ENCODE results near the gene SWSAP1.

The SWSAP1 gene

GRCh38 chr19:11356676-11357550 is 17.6 kb upstream of the SWSAP1 start:
- H3K4me3 ChIP-seq (ENCODE audit: low read length): no peak overlapping the region
- H3K27me3 ChIP-seq (ENCODE audit: insufficient read depth, low read length): peaks cover 47% of the 10 kb centered on the region
- no peaks in the 10 kb centered on the region for H3K9me3 ChIP-seq (ENCODE audit: insufficient read depth, low read depth, low read length)
- H3K27ac ChIP-seq (ENCODE audit: low read length): no peak overlapping the region
- H3K36me3 ChIP-seq (ENCODE audit: insufficient read depth, low read depth, low read length): no peaks in the 10 kb centered on the region
- H3K4me1 ChIP-seq (ENCODE audit: insufficient read depth, low read length): peaks cover 5% of the 10 kb centered on the region; the same call in 1 of the 2 replicates
- H3K9ac ChIP-seq (ENCODE audit: low read depth, low read length): no peak overlapping the region

GRCh38 chr19:11359421-11359820 is 15.0 kb upstream of the SWSAP1 start:
- H3K9me3 ChIP-seq (ENCODE audit: insufficient read depth, low read depth, low read length): no peaks in the 10 kb centered on the region
- peaks cover 47% of the 10 kb centered on the region for H3K27me3 ChIP-seq (ENCODE audit: insufficient read depth, low read length)
- H3K27ac ChIP-seq (ENCODE audit: low read length): no peak overlapping the region
- H3K9ac ChIP-seq (ENCODE audit: low read depth, low read length): no peak overlapping the region
- no peak overlapping the region for H3K4me3 ChIP-seq (ENCODE audit: low read length)
- H3K36me3 ChIP-seq (ENCODE audit: insufficient read depth, low read depth, low read length): no peaks in the 10 kb centered on the region
- peaks cover 5% of the 10 kb centered on the region; the same call in 1 of the 2 replicates for H3K4me1 ChIP-seq (ENCODE audit: insufficient read depth, low read length)

GRCh38 chr19:11361037-11361770 is 13.3 kb upstream of the SWSAP1 start:
- H3K36me3 ChIP-seq (ENCODE audit: insufficient read depth, low read depth, low read length): no peaks in the 10 kb centered on the region
- peaks cover 2% of the 10 kb centered on the region; the same call in 1 of the 2 replicates for H3K4me1 ChIP-seq (ENCODE audit: insufficient read depth, low read length)
- peak overlapping the region; percentile 53 for H3K4me3 ChIP-seq (ENCODE audit: low read length)
- peaks cover 41% of the 10 kb centered on the region for H3K27me3 ChIP-seq (ENCODE audit: insufficient read depth, low read length)
- peak overlapping the region; percentile 2; the same call in 1 of the 2 replicates for H3K9ac ChIP-seq (ENCODE audit: low read depth, low read length)
- no peaks in the 10 kb centered on the region for H3K9me3 ChIP-seq (ENCODE audit: insufficient read depth, low read depth, low read length)
- no peak overlapping the region for H3K27ac ChIP-seq (ENCODE audit: low read length)

GRCh38 chr19:11361771-11362731 is 12.4 kb upstream of the SWSAP1 start:
- Histone ChIP-seq H3K36me3 (ENCODE audit: insufficient read depth, low read depth, low read length) (no peaks in the 10 kb centered on the region), H3K27ac (ENCODE audit: low read length) (no peak overlapping the region), H3K4me3 (ENCODE audit: low read length) (peak overlapping the region; percentile 53; the same call in 1 of the 2 replicates), H3K27me3 (ENCODE audit: insufficient read depth, low read length) (peaks cover 34% of the 10 kb centered on the region), H3K9ac (ENCODE audit: low read depth, low read length) (no peak overlapping the region), H3K4me1 (ENCODE audit: insufficient read depth, low read length) (peaks cover 2% of the 10 kb centered on the region; the same call in 1 of the 2 replicates), H3K9me3 (ENCODE audit: insufficient read depth, low read depth, low read length) (no peaks in the 10 kb centered on the region)

- H3K36me3 ChIP-seq (ENCODE audit: insufficient read depth, low read depth, low read length): no peaks in the 10 kb centered on the region
- H3K9me3 ChIP-seq (ENCODE audit: insufficient read depth, low read depth, low read length): no peaks in the 10 kb centered on the region
- H3K27ac ChIP-seq (ENCODE audit: low read length): no peak overlapping the region
- H3K4me1 ChIP-seq (ENCODE audit: insufficient read depth, low read length): peaks cover 2% of the 10 kb centered on the region; the same call in 1 of the 2 replicates
- no peak overlapping the region for H3K9ac ChIP-seq (ENCODE audit: low read depth, low read length)
- peaks cover 19% of the 10 kb centered on the region for H3K27me3 ChIP-seq (ENCODE audit: insufficient read depth, low read length)
- no peak overlapping the region for H3K4me3 ChIP-seq (ENCODE audit: low read length)
Observed at GRCh38 chr19:11363881-11364280, 10.6 kb upstream of the SWSAP1 start.

GRCh38 chr19:11364296-11364904 is 10.1 kb upstream of the SWSAP1 start:
- H3K27me3 ChIP-seq (ENCODE audit: insufficient read depth, low read length): peaks cover 14% of the 10 kb centered on the region; the same call in 1 of the 2 replicates
- peaks cover 2% of the 10 kb centered on the region; the same call in 1 of the 2 replicates for H3K4me1 ChIP-seq (ENCODE audit: insufficient read depth, low read length)
- H3K9ac ChIP-seq (ENCODE audit: low read depth, low read length): no peak overlapping the region
- H3K9me3 ChIP-seq (ENCODE audit: insufficient read depth, low read depth, low read length): no peaks in the 10 kb centered on the region
- no peak overlapping the region for H3K27ac ChIP-seq (ENCODE audit: low read length)
- no peaks in the 10 kb centered on the region for H3K36me3 ChIP-seq (ENCODE audit: insufficient read depth, low read depth, low read length)
- no peak overlapping the region for H3K4me3 ChIP-seq (ENCODE audit: low read length)

- H3K4me3 ChIP-seq (ENCODE audit: low read length): no peak overlapping the region
- H3K27me3 ChIP-seq (ENCODE audit: insufficient read depth, low read length): peaks cover 10% of the 10 kb centered on the region; the same call in 1 of the 2 replicates
- no peak overlapping the region for H3K9ac ChIP-seq (ENCODE audit: low read depth, low read length)
- H3K4me1 ChIP-seq (ENCODE audit: insufficient read depth, low read length): peaks cover 2% of the 10 kb centered on the region; the same call in 1 of the 2 replicates
- H3K9me3 ChIP-seq (ENCODE audit: insufficient read depth, low read depth, low read length): no peaks in the 10 kb centered on the region
- no peak overlapping the region for H3K27ac ChIP-seq (ENCODE audit: low read length)
- H3K36me3 ChIP-seq (ENCODE audit: insufficient read depth, low read depth, low read length): no peaks in the 10 kb centered on the region
Observed at GRCh38 chr19:11364935-11365334, 9.5 kb upstream of the SWSAP1 start.

GRCh38 chr19:11365557-11366117 is 8.8 kb upstream of the SWSAP1 start:
- no peak overlapping the region for H3K9ac ChIP-seq (ENCODE audit: low read depth, low read length)
- no peak overlapping the region for H3K27ac ChIP-seq (ENCODE audit: low read length)
- no peaks in the 10 kb centered on the region for H3K36me3 ChIP-seq (ENCODE audit: insufficient read depth, low read depth, low read length)
- H3K4me3 ChIP-seq (ENCODE audit: low read length): no peak overlapping the region
- H3K27me3 ChIP-seq (ENCODE audit: insufficient read depth, low read length): peaks cover 6% of the 10 kb centered on the region; the same call in 1 of the 2 replicates
- no peaks in the 10 kb centered on the region for H3K9me3 ChIP-seq (ENCODE audit: insufficient read depth, low read depth, low read length)
- peaks cover 2% of the 10 kb centered on the region; the same call in 1 of the 2 replicates for H3K4me1 ChIP-seq (ENCODE audit: insufficient read depth, low read length)

- Histone ChIP-seq H3K27ac (ENCODE audit: low read length) (no peak overlapping the region), H3K4me3 (ENCODE audit: low read length) (no peak overlapping the region), H3K36me3 (ENCODE audit: insufficient read depth, low read depth, low read length) (no peaks in the 10 kb centered on the region)
Observed at GRCh38 chr19:11367528-11367927, 6.9 kb upstream of the SWSAP1 start.

GRCh38 chr19:11370744-11371143 is 3.7 kb upstream of the SWSAP1 start:
- Histone ChIP-seq H3K27ac (ENCODE audit: low read length) (no peak overlapping the region), H3K9me3 (ENCODE audit: insufficient read depth, low read depth, low read length) (no peaks in the 10 kb centered on the region), H3K36me3 (ENCODE audit: insufficient read depth, low read depth, low read length) (no peaks in the 10 kb centered on the region), H3K4me3 (ENCODE audit: low read length) (no peak overlapping the region), H3K27me3 (ENCODE audit: insufficient read depth, low read length) (no peaks in the 10 kb centered on the region), H3K4me1 (ENCODE audit: insufficient read depth, low read length) (peaks cover 3% of the 10 kb centered on the region; the same call in 1 of the 2 replicates), H3K9ac (ENCODE audit: low read depth, low read length) (no peak overlapping the region)

More at GRCh38 chr19:11367528-11367927, 6.9 kb upstream of the SWSAP1 start:
- no peaks in the 10 kb centered on the region for H3K27me3 ChIP-seq (ENCODE audit: insufficient read depth, low read length)
- H3K9me3 ChIP-seq (ENCODE audit: insufficient read depth, low read depth, low read length): no peaks in the 10 kb centered on the region
- H3K9ac ChIP-seq (ENCODE audit: low read depth, low read length): no peak overlapping the region
- no peaks in the 10 kb centered on the region for H3K4me1 ChIP-seq (ENCODE audit: insufficient read depth, low read length)
